ENCODE measurements around the gene UMAD1.

The UMAD1 gene

DNA sequence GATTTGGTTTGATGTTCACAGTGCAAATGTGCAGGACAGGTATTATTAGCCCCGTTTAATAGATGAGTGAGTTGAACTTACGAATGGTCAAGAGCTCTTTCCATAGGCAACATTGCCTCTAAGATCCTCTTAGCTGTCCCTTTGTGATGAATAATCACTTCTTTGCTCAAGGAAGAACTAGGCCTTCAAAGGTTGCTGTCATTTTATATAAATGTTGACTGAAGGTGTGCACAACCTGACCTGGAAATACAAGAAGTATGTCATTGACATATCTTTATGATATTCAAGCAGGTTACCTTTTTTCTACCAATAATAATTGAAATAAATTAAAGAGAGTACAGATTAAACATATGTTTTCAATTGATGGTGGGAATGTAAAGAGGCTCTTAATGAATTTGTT, 279.5 kb downstream of the UMAD1 start:
- TF ChIP-seq SIN3A (IDR thresholded peaks at IDR 0.05; ENCODE audit: borderline replicate concordance, insufficient read depth, low read length) (no peak), TAF1 (IDR thresholded peaks at IDR 0.05; ENCODE audit: borderline replicate concordance, insufficient read depth, low read length) (no peak), FOXP2 (optimal IDR thresholded peaks at IDR 0.05; ENCODE audit: borderline replicate concordance, extremely low read depth, extremely low read length, insufficient read depth) (no peak), POLR2AphosphoS5 (IDR thresholded peaks at IDR 0.05; ENCODE audit: low read depth, low read length) (no peak)
- TF ChIP-seq, protein P1, sequence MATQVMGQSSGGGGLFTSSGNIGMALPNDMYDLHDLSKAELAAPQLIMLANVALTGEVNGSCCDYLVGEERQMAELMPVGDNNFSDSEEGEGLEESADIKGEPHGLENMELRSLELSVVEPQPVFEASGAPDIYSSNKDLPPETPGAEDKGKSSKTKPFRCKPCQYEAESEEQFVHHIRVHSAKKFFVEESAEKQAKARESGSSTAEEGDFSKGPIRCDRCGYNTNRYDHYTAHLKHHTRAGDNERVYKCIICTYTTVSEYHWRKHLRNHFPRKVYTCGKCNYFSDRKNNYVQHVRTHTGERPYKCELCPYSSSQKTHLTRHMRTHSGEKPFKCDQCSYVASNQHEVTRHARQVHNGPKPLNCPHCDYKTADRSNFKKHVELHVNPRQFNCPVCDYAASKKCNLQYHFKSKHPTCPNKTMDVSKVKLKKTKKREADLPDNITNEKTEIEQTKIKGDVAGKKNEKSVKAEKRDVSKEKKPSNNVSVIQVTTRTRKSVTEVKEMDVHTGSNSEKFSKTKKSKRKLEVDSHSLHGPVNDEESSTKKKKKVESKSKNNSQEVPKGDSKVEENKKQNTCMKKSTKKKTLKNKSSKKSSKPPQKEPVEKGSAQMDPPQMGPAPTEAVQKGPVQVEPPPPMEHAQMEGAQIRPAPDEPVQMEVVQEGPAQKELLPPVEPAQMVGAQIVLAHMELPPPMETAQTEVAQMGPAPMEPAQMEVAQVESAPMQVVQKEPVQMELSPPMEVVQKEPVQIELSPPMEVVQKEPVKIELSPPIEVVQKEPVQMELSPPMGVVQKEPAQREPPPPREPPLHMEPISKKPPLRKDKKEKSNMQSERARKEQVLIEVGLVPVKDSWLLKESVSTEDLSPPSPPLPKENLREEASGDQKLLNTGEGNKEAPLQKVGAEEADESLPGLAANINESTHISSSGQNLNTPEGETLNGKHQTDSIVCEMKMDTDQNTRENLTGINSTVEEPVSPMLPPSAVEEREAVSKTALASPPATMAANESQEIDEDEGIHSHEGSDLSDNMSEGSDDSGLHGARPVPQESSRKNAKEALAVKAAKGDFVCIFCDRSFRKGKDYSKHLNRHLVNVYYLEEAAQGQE (IDR thresholded peaks at IDR 0.05; ENCODE audit: insufficient read depth in 1 of 2, low read depth in 2 of 2, low read length in 2 of 2): no peak

DNA sequence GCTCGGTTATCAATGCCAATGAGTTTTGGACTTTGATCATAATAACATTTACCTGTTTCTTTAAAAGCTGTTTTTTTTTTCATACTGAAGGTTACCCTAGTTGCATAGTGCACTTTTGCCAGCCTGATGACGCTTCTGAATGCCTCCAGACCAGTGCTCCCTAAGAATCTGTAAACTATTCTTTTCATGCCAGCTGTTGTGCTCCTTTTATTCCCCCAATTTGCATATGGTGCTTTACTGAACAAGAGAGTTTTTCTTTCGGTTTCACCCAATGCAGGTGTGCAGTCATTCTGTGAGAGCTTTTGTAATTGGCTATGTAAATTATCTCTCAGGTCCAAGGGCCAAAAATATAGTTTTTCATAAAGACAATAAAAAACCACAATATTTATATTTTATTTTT, 279.9 kb downstream of the UMAD1 start:
- TF ChIP-seq, protein P1 (IDR thresholded peaks at IDR 0.05; ENCODE audit: insufficient read depth in 1 of 2, low read depth in 2 of 2, low read length in 2 of 2): no peak
- TF ChIP-seq SIN3A (IDR thresholded peaks at IDR 0.05; ENCODE audit: borderline replicate concordance, insufficient read depth, low read length) (no peak), POLR2AphosphoS5 (IDR thresholded peaks at IDR 0.05; ENCODE audit: low read depth, low read length) (no peak), FOXP2 (optimal IDR thresholded peaks at IDR 0.05; ENCODE audit: borderline replicate concordance, extremely low read depth, extremely low read length, insufficient read depth) (no peak), TAF1 (IDR thresholded peaks at IDR 0.05; ENCODE audit: borderline replicate concordance, insufficient read depth, low read length) (no peak)

DNA sequence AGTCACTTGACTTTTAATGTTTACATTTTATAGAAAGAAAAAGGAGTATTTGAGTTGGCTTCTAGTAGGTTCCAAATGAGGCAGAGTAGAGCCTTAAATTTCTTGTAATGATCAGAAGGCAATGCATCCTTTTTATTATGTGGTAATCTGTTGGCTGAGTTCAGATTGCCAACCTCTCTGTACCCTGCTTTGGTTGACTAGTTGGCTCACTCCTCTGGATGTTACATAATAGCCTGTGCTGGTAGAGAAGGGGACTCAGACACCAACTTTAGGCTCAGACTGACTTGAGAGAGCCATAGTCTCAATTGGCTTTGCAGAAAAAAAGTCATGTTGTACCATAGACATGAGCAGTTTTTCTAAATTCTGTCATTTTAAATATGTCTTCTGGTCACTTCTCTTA, 281.3 kb downstream of the UMAD1 start:
- TF ChIP-seq, protein P1 (IDR thresholded peaks at IDR 0.05; ENCODE audit: insufficient read depth in 1 of 2, low read depth in 2 of 2, low read length in 2 of 2): no peak
- TF ChIP-seq TAF1 (IDR thresholded peaks at IDR 0.05; ENCODE audit: borderline replicate concordance, insufficient read depth, low read length) (no peak), FOXP2 (optimal IDR thresholded peaks at IDR 0.05; ENCODE audit: borderline replicate concordance, extremely low read depth, extremely low read length, insufficient read depth) (no peak), SIN3A (IDR thresholded peaks at IDR 0.05; ENCODE audit: borderline replicate concordance, insufficient read depth, low read length) (no peak), POLR2AphosphoS5 (IDR thresholded peaks at IDR 0.05; ENCODE audit: low read depth, low read length) (no peak)

DNA sequence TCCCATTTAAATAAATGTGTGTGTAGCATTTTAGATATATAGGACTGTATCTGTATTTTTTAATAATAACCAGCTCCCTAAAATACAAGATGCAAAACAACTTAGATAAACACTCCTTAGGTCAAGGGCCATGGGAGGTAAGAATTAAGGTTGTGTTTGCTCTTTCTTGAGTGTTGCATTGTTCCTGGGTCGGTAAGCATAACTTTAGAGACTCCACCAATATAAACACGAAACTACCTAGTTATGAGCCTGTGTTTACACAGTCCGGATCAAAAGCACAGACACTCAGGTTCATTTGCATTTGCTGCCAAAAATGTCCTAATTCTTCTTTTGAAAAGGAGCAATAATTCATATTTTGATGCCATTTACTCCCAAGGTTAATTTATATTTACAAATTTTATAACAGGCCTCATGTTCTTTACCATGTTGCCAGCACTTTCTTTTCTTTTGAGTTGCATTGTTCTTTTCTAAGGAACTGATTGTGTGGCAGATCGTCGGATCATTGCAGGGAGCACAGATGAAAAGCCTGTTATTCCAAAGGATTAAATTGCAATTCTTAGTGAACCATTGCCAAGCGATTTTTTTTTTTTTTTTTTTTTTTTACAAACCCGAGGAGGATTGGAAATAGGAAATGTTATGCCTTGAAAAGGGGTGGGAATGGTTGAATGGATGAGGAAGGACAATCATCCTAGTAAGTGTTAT, 282.3 kb downstream of the UMAD1 start:
- TF ChIP-seq POLR2AphosphoS5 (IDR thresholded peaks at IDR 0.05; ENCODE audit: low read depth, low read length) (no peak), FOXP2 (optimal IDR thresholded peaks at IDR 0.05; ENCODE audit: borderline replicate concordance, extremely low read depth, extremely low read length, insufficient read depth) (no peak), TAF1 (IDR thresholded peaks at IDR 0.05; ENCODE audit: borderline replicate concordance, insufficient read depth, low read length) (no peak), SIN3A (IDR thresholded peaks at IDR 0.05; ENCODE audit: borderline replicate concordance, insufficient read depth, low read length) (no peak)
- TF ChIP-seq, protein P1 (IDR thresholded peaks at IDR 0.05; ENCODE audit: insufficient read depth in 1 of 2, low read depth in 2 of 2, low read length in 2 of 2): no peak
